OCI-LY7 (cell line): Measurements from ENCODE around the gene FLOT2.

Experiments
- CTCF ChIP-seq: fragments of 200-600 bp; sonication (generic); conservative IDR thresholded peaks from 2 replicates; pipeline ENCODE4 v1.5.1; 2014; ENCODE audit warnings: mild to moderate bottlenecking, antibody characterized with exemption, low read length, moderate library complexity, mixed read lengths
- EZH2phosphoT487 ChIP-seq: fragments of 200-600 bp; sonication (generic); IDR thresholded peaks from 2 replicates; pipeline ENCODE4 v1.6.1; 2018; ENCODE audit warnings: low read depth, borderline replicate concordance, mild to moderate bottlenecking, mixed run types, antibody characterized with exemption, low read length, moderate library complexity, mixed read lengths

DNA sequence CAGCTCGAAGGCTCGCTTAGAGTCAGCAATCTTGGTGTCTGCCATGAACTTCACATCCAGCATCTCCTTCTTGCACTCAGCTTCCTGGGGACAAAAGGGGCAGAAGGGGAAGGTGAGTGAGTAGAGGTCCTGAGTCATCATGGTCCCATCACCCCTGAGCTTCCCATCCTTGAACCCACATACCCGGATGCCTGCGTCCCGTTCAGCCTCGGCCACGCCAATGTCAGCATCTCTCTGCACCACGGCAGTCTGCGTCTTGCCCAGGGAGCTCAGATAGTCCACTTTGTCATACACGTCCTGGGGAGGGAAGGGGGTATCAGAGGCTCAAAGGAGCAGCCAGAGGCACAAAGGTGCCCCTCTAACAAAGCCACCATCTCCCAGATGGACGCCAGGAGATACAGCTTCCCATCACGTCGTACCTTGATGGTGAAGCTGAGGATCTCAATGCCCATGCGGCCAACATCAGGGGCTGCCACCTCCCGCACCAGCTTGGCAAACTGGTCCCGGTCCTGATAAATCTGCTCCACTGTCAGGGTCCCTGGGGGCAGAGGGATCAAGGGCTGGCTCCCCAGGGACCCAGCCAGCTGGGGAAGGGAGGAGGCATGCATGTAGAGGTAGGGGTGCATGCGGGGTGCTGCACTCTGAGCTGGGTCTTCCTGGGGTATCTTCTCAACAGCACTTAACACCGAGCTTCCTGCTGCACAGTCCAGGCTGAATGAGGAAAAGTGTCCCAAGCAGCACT, 15.2 kb downstream of the FLOT2 start:
- TF ChIP-seq CTCF (no peak), EZH2phosphoT487 (no peak)
